A549 (cell line): ENCODE results near the gene AGAP5. TPM values are rescaled to one million over a fixed set of nuclear protein-coding genes. Genes with fewer than 3 reads are reported as not detected.

ENCODE experiments used
- ATAC-seq, 2 experiments: fragments of 200-7000 bp in 1 of 2; fragments of >200 bp in 1 of 2; cut with Nextera tagmentation in 1 of 2; cut with Tn5 transposase in 1 of 2; 3 replicates each; pipeline versions ENCODE4 v1.8.0 to v1.9.1; 2018 to 2020; ENCODE audit warnings: mild to moderate bottlenecking in 1 of 2, moderate library complexity in 1 of 2
- CTCF ChIA-PET: fragments of 300-600 bp; sonication (Branson Sonifier 250); formaldehyde crosslinking; extraction: SDS; loops from one replicate; lab custom pipeline; 2021; ENCODE audit warnings: antibody characterized with exemption, inconsistent platforms; lab: Yijun Ruan, JAX
- POLR2A ChIA-PET: fragments of 350-600 bp; formaldehyde crosslinking; extraction: SDS; loops from one replicate; lab custom pipeline; 2021; ENCODE audit warnings: antibody characterized with exemption, inconsistent platforms; lab: Yijun Ruan, JAX
- DNase-seq, 2 experiments: peaks; one replicate each; pipeline versions ENCODE4 v3.0.0 to v3.0.0-alpha.2; 2011 to 2016; ENCODE audit warnings: low read depth in 1 of 2, low spot score in 1 of 2
- FAIRE-seq: peaks from 2 replicates; lab custom pipeline; 2011; peaks lifted over from hg19 to GRCh38; lab: Jason Lieb, UNC
- H3K27ac ChIP-seq, 2 experiments: fragments of >200 bp; sonication (Bioruptor Twin); formaldehyde crosslinking; 3 replicates each; pipeline ENCODE4 v1.5.1; 2016 to 2017
- H3K4me1 ChIP-seq: fragments of >200 bp; sonication (Bioruptor Twin); formaldehyde crosslinking; 3 replicates; pipeline ENCODE4 v1.6.1; 2016
- H3K4me2 ChIP-seq: fragments of >200 bp; sonication (Bioruptor Twin); formaldehyde crosslinking; 3 replicates; pipeline ENCODE4 v1.6.1; 2016
- H3K4me3 ChIP-seq: fragments of >200 bp; sonication (Bioruptor Twin); formaldehyde crosslinking; 3 replicates; pipeline ENCODE4 v1.5.1; 2016
- H3K9me3 ChIP-seq: fragments of >200 bp; sonication (Bioruptor Twin); formaldehyde crosslinking; 3 replicates; pipeline ENCODE4 v1.6.1; 2016
- ATOH8 ChIP-seq: fragments of 250-450 bp; sonication (Bioruptor Pico); IDR thresholded peaks from 2 replicates; pipeline ENCODE4 v1.5.0; 2020; ENCODE audit warnings: low read depth, mild to moderate bottlenecking, moderate library complexity
- CEBPB ChIP-seq, 2 experiments: fragments of >200 bp in 1 of 2; sonication (Bioruptor Twin) in 1 of 2; formaldehyde crosslinking in 1 of 2; IDR thresholded peaks; 2 replicates each; pipeline ENCODE4 v1.6.1; 2012 to 2016
- CHD4 ChIP-seq: fragments of 200-600 bp; sonication (generic); IDR thresholded peaks from 2 replicates; pipeline ENCODE4 v1.6.1; 2016; ENCODE audit warnings: antibody characterized with exemption, mild to moderate bottlenecking, borderline replicate concordance
- CTCF ChIP-seq: fragments of >200 bp; sonication (Bioruptor Twin); formaldehyde crosslinking; IDR thresholded peaks from 3 replicates; pipeline ENCODE4 v1.5.1; 2016
- EP300 ChIP-seq, 2 experiments: fragments of >200 bp; sonication (Bioruptor Twin); formaldehyde crosslinking; IDR thresholded peaks; 2 replicates in 1 of 2; 3 replicates in 1 of 2; pipeline ENCODE4 v1.6.1; 2016 to 2017
- FOSB ChIP-seq: fragments of 250-450 bp; sonication (Bioruptor Pico); IDR thresholded peaks from 2 replicates; pipeline ENCODE4 v1.5.0; 2020; ENCODE audit warnings: mild to moderate bottlenecking, moderate library complexity
- FOSL2 ChIP-seq, 2 experiments: fragments of 450-650 bp in 1 of 2; fragments of >200 bp in 1 of 2; sonication (Bioruptor Twin) in 1 of 2; formaldehyde crosslinking; IDR thresholded peaks; 2 replicates each; pipeline versions ENCODE4 v1.5.0 to v1.6.1; 2016 to 2020; ENCODE audit warnings: mild to moderate bottlenecking in 1 of 2, moderate library complexity in 1 of 2
- FOXS1 ChIP-seq: fragments of 250-450 bp; sonication (Bioruptor Pico); IDR thresholded peaks from 2 replicates; pipeline ENCODE4 v1.5.0; 2020; ENCODE audit warnings: mild to moderate bottlenecking, moderate library complexity
- GATA3 ChIP-seq: IDR thresholded peaks from 2 replicates; pipeline ENCODE4 v1.6.1; 2012; ENCODE audit warnings: borderline replicate concordance
- HES2 ChIP-seq: fragments of >200 bp; sonication (Bioruptor Twin); formaldehyde crosslinking; IDR thresholded peaks from 2 replicates; pipeline ENCODE4 v1.6.1; 2016
- HEYL ChIP-seq: fragments of 250-450 bp; sonication (Bioruptor Pico); IDR thresholded peaks from 2 replicates; pipeline ENCODE4 v1.8.0; 2021; ENCODE audit warnings: mild to moderate bottlenecking, moderate library complexity
- HOXB13 ChIP-seq: fragments of 250-450 bp; sonication (Bioruptor Pico); IDR thresholded peaks from 2 replicates; pipeline ENCODE4 v1.5.0; 2020; ENCODE audit warnings: low read depth, mild to moderate bottlenecking, moderate library complexity
- JUN ChIP-seq, 2 experiments: fragments of >200 bp; sonication (Bioruptor Twin); formaldehyde crosslinking; IDR thresholded peaks; 2 replicates in 1 of 2; 3 replicates in 1 of 2; pipeline ENCODE4 v1.6.1; 2016 to 2017
- KDM1A ChIP-seq: fragments of 200-600 bp; sonication (generic); IDR thresholded peaks from 2 replicates; pipeline ENCODE4 v1.6.1; 2016; ENCODE audit warnings: low read depth, mild to moderate bottlenecking
- KDM5A ChIP-seq: fragments of 200-600 bp; sonication (generic); IDR thresholded peaks from 2 replicates; pipeline ENCODE4 v1.6.1; 2016; ENCODE audit warnings: antibody characterized with exemption, mild to moderate bottlenecking
- MAZ ChIP-seq: fragments of 150-350 bp; IDR thresholded peaks from 2 replicates; pipeline ENCODE4 v1.6.1; 2014; ENCODE audit warnings: antibody characterized with exemption, low read depth, low read length, borderline replicate concordance
- MYC ChIP-seq: IDR thresholded peaks from 2 replicates; pipeline ENCODE4 v1.6.1; 2012; ENCODE audit warnings: mild to moderate bottlenecking, inconsistent platforms, low read length, improper control_type of control experiment, borderline replicate concordance
- RCOR1 ChIP-seq: fragments of 150-350 bp; IDR thresholded peaks from 2 replicates; pipeline ENCODE4 v1.6.1; 2014; ENCODE audit warnings: antibody characterized with exemption, low read length, low read depth
- SMC3 ChIP-seq: fragments of >200 bp; sonication (Bioruptor Twin); formaldehyde crosslinking; IDR thresholded peaks from 3 replicates; pipeline ENCODE4 v1.6.1; 2018; ENCODE audit warnings: inconsistent platforms
- ZFP36 ChIP-seq: fragments of 450-650 bp; IDR thresholded peaks from 2 replicates; pipeline ENCODE4 v1.6.1; 2014; ENCODE audit warnings: borderline replicate concordance; ENCODE audit not compliant: partially characterized antibody
- ZNF302 ChIP-seq: fragments of 250-450 bp; sonication (Bioruptor Pico); IDR thresholded peaks from 2 replicates; pipeline ENCODE4 v1.9.0; 2021; ENCODE audit warnings: inconsistent platforms, mild to moderate bottlenecking, moderate library complexity
- ZSCAN20 ChIP-seq: fragments of 250-450 bp; sonication (Bioruptor Pico); IDR thresholded peaks from 2 replicates; pipeline ENCODE4 v1.8.0; 2022; ENCODE audit warnings: mild to moderate bottlenecking, moderate library complexity
- WGBS: methylation state at CpG from one replicate; pipeline ENCODE4 v1.1.6; 2017; ENCODE audit errors: missing lambda C conversion rate; 5-methylcytosine and 5-hydroxymethylcytosine counted together
- polyA plus RNA-seq, 4 experiments: library from polyadenylated mRNA; depleted of rRNA in 3 of 4; stranded (reverse); fragments of >200 nt; fragmentation: RNase III in 1 of 4; extraction: RNeasy Plus Mini Kit Qiagen cat#74134 plus additional on column Dnase treatment in 1 of 4; gene quantifications; 2 replicates in 3 of 4; 3 replicates in 1 of 4; pipeline ENCODE4 v1.2.3, GENCODE V29; 2011 to 2017
- TF ChIP-seq, protein P1 (sequence below): IDR thresholded peaks from 2 replicates; pipeline ENCODE4 v1.6.1; 2012
- TF ChIP-seq, protein P2 (sequence below): fragments of 200-600 bp; sonication (generic); IDR thresholded peaks from 2 replicates; pipeline ENCODE4 v1.6.1; 2016; ENCODE audit warnings: antibody characterized with exemption, mild to moderate bottlenecking, moderate library complexity
- TF ChIP-seq, protein P3 (sequence below): fragments of >200 bp; sonication (Bioruptor Twin); formaldehyde crosslinking; IDR thresholded peaks from 3 replicates; pipeline ENCODE4 v1.6.1; 2016
- TF ChIP-seq, protein P4 (sequence below): fragments of 450-650 bp; IDR thresholded peaks from 2 replicates; pipeline ENCODE4 v1.6.1; 2014; ENCODE audit warnings: antibody characterized with exemption

Gene AGAP5
- polyA plus RNA-seq, 2 of the 4 experiments (the other 2 are of a cell fraction), result 2.5 to 4.0 TPM

DNA sequence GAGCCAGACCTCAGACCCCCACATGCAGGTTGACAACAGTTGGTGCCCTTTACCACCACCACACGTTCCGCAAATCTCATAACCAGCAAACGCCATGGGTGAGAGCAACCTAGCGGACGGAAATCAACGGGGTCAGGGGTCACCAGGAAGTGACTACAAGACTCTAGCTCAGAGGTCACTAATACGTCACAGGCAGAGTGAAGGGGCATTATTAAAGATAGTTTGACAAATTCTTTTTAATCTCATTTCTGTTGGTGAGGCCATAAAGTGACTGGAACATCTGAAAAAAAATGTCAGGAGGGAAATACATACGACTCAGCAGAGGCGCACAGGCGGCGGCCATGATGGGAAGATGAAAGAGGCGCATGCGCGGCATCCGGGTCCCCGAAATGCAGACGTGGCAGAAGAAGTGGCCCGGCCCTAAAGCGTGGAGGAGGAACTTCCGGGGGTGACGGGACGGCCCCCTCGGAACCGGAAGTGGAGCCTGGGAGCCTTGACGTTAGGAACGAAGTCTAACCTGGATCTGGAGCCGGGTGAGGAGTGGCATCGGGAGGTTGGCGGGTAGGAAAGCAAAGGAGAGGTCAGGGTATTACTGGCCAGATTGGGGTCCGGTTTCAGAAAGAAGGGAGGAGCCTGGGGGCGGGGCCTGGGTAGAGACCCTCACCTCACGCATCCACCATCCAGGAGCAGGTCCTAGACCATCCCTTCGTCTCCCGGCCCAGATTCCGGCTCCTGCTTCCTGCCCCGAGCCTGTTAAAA lies 46.2 kb upstream of the AGAP5 start, which contains the start of gene SEC24C (continued):
- TF ChIP-seq JUN (IDR thresholded peaks at IDR 0.05), result peak; percentile 92 to 93; a peak in 3 of 5 replicates
- TF ChIP-seq, protein P1, sequence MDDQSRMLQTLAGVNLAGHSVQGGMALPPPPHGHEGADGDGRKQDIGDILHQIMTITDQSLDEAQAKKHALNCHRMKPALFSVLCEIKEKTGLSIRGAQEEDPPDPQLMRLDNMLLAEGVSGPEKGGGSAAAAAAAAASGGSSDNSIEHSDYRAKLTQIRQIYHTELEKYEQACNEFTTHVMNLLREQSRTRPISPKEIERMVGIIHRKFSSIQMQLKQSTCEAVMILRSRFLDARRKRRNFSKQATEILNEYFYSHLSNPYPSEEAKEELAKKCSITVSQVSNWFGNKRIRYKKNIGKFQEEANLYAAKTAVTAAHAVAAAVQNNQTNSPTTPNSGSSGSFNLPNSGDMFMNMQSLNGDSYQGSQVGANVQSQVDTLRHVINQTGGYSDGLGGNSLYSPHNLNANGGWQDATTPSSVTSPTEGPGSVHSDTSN, result peak; percentile 24; the same call in 1 of the 2 replicates
- TF ChIP-seq FOSB, result no peak; the same call in 1 of the 2 replicates
- peak; percentile 34; the same call in 1 of the 2 replicates for TF ChIP-seq ATOH8
- TF ChIP-seq MYC, result peak; percentile 84
- TF ChIP-seq, protein P2, sequence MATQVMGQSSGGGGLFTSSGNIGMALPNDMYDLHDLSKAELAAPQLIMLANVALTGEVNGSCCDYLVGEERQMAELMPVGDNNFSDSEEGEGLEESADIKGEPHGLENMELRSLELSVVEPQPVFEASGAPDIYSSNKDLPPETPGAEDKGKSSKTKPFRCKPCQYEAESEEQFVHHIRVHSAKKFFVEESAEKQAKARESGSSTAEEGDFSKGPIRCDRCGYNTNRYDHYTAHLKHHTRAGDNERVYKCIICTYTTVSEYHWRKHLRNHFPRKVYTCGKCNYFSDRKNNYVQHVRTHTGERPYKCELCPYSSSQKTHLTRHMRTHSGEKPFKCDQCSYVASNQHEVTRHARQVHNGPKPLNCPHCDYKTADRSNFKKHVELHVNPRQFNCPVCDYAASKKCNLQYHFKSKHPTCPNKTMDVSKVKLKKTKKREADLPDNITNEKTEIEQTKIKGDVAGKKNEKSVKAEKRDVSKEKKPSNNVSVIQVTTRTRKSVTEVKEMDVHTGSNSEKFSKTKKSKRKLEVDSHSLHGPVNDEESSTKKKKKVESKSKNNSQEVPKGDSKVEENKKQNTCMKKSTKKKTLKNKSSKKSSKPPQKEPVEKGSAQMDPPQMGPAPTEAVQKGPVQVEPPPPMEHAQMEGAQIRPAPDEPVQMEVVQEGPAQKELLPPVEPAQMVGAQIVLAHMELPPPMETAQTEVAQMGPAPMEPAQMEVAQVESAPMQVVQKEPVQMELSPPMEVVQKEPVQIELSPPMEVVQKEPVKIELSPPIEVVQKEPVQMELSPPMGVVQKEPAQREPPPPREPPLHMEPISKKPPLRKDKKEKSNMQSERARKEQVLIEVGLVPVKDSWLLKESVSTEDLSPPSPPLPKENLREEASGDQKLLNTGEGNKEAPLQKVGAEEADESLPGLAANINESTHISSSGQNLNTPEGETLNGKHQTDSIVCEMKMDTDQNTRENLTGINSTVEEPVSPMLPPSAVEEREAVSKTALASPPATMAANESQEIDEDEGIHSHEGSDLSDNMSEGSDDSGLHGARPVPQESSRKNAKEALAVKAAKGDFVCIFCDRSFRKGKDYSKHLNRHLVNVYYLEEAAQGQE, result peak; percentile 26; the same call in 1 of the 2 replicates

DNA sequence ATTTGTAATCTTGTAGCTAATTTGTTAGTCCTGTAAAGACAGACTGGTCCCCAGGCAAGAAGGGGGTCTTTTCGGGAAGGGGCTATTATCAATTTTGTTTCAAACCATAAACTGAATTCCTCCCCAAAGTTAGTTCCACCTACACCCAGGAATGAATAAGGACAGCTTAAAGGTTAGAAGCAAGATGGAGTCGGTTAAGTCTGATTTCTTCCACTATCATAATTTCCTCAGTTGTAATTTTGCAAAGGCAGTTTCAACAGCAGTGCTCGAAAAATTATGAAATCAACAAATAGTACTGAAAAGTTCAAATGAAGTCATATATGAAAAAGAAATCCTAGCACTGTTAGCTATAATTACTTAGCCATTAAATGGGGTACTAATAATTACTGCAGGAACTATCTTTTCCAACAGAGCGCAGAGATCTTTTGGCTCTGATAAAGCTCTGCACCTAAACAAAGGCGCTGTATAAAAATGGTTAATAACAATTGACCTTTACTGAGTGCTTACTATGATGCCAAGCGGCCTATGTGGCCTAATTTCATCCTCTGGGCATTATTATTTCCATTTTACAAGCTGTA lies 45.5 kb upstream of the AGAP5 start:
- peak overlapping the region; percentile 90 to 94 for H3K27ac ChIP-seq
- peak overlapping the region; percentile 72 for H3K4me3 ChIP-seq
- POLR2A ChIA-PET, result interaction anchor here (0.9 to 4.3 kb wide), 5 partner anchors 13 to 134 kb away, joined by 3 to 45 read pairs (median 4); partner anchors contain the start of gene CHCHD1
- 34% methylated on average over 6 of the region's 6 CpGs for WGBS
- CTCF ChIA-PET, result interaction anchor here (0.9 to 1.6 kb wide), 2 partner anchors 12 to 30 kb away, joined by 3 to 7 read pairs; no protein-coding TSS in a partner anchor
- FAIRE-seq, result no peak
- H3K9me3 ChIP-seq, result no peaks in the 10 kb centered on the region
- peak overlapping the region; percentile 95 for H3K4me2 ChIP-seq
- no peak; a peak in 1 of 6 replicates for ATAC-seq
- H3K4me1 ChIP-seq, result peaks cover 35% of the 10 kb centered on the region
- DNase-seq, result no peak
- no peak for TF ChIP-seq MAZ
- TF ChIP-seq SMC3, result no peak
- TF ChIP-seq, protein P3, sequence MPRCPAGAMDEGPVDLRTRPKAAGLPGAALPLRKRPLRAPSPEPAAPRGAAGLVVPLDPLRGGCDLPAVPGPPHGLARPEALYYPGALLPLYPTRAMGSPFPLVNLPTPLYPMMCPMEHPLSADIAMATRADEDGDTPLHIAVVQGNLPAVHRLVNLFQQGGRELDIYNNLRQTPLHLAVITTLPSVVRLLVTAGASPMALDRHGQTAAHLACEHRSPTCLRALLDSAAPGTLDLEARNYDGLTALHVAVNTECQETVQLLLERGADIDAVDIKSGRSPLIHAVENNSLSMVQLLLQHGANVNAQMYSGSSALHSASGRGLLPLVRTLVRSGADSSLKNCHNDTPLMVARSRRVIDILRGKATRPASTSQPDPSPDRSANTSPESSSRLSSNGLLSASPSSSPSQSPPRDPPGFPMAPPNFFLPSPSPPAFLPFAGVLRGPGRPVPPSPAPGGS, result no peak
- peak; percentile 98 for TF ChIP-seq HOXB13 (CRISPR knock-in tag)
- no peak for TF ChIP-seq KDM5A
- TF ChIP-seq, protein P4, sequence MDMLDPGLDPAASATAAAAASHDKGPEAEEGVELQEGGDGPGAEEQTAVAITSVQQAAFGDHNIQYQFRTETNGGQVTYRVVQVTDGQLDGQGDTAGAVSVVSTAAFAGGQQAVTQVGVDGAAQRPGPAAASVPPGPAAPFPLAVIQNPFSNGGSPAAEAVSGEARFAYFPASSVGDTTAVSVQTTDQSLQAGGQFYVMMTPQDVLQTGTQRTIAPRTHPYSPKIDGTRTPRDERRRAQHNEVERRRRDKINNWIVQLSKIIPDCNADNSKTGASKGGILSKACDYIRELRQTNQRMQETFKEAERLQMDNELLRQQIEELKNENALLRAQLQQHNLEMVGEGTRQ, result no peak
- no peak for TF ChIP-seq CTCF
- TF ChIP-seq RCOR1, result no peak
- TF ChIP-seq MYC, result no peak
- no peak for TF ChIP-seq KDM1A
- no peak for TF ChIP-seq CEBPB (IDR thresholded peaks at IDR 0.05)
- TF ChIP-seq ZSCAN20 (CRISPR knock-in tag), result peak; percentile 95
- peak; percentile 93 for TF ChIP-seq FOXS1 (CRISPR knock-in tag)
- TF ChIP-seq ZFP36, result no peak
- TF ChIP-seq CHD4, result no peak
- TF ChIP-seq HES2, result no peak
- no peak for TF ChIP-seq GATA3
- TF ChIP-seq EP300 (IDR thresholded peaks at IDR 0.05), result no peak
- TF ChIP-seq FOSL2 (IDR thresholded peaks at IDR 0.05), result no peak
- TF ChIP-seq FOSL2 (CRISPR knock-in tag; IDR thresholded peaks at IDR 0.05), result peak; percentile 23; the same call in 1 of the 2 replicates
- peak; percentile 93 for TF ChIP-seq HEYL (CRISPR knock-in tag)
- peak; percentile 97 for TF ChIP-seq ZNF302 (CRISPR knock-in tag)
